Right lobe of liver (tissue), 6 donors: Measurements from ENCODE around the gene C1RL. TPM values are rescaled to one million over a fixed set of nuclear protein-coding genes. Genes with fewer than 3 reads are reported as not detected.

Source experiments
- ATAC-seq, 4 donors: fragments of 200-7000 bp; cut with Tn5 transposase; one replicate each; pipeline ENCODE4 v1.9.1; 2020; ENCODE audit warnings: mild to moderate bottlenecking in 4 of 4, moderate library complexity in 4 of 4
- DNase-seq, 3 donors: peaks; one replicate each; pipeline ENCODE4 v3.0.0-alpha.2; 2020
- H3K27ac ChIP-seq, 3 donors: fragments of 200-600 bp; one replicate each; pipeline ENCODE4 v1.8.0; 2022
- H3K27me3 ChIP-seq, 2 donors: fragments of 200-600 bp; one replicate each; pipeline ENCODE4 v1.8.0; 2022
- H3K36me3 ChIP-seq, 4 donors: fragments of 200-600 bp; sonication (generic) in 1 of 4; one replicate each; pipeline versions ENCODE4 v1.5.1 to v1.8.0; 2017 to 2022; ENCODE audit warnings: control low read depth in 1 of 4
- H3K4me1 ChIP-seq, 4 donors: fragments of 200-600 bp; sonication (generic) in 1 of 4; one replicate each; pipeline versions ENCODE4 v1.5.1 to v1.8.0; 2017 to 2022; ENCODE audit warnings: control low read depth in 1 of 4
- H3K4me3 ChIP-seq, 3 donors: fragments of 200-600 bp; one replicate each; pipeline ENCODE4 v1.8.0; 2022
- H3K9me3 ChIP-seq, 4 donors: fragments of 200-600 bp; sonication (generic) in 1 of 4; one replicate each; pipeline versions ENCODE4 v1.5.1 to v1.8.0; 2017 to 2022; ENCODE audit warnings: control low read depth in 1 of 4
- CTCF ChIP-seq, 4 donors: fragments of 200-600 bp in 3 of 4; fragments of 450-650 bp in 1 of 4; IDR thresholded peaks; one replicate each; pipeline versions ENCODE4 v1.5.1 to v1.8.0; 2016 to 2022; ENCODE audit warnings: antibody characterized with exemption in 4 of 4, mild to moderate bottlenecking in 2 of 4
- POLR2A ChIP-seq: fragments of 450-650 bp; IDR thresholded peaks from one replicate; pipeline ENCODE4 v1.6.1; 2017; ENCODE audit warnings: antibody characterized with exemption, mild to moderate bottlenecking
- WGBS: methylation state at CpG from one replicate; pipeline ENCODE4 v1.1.6; 2018; ENCODE audit warnings: low coverage, low lambda C conversion rate; ENCODE audit not compliant: insufficient coverage; ENCODE audit errors: missing lambda C conversion rate; 5-methylcytosine and 5-hydroxymethylcytosine counted together
- intact Hi-C, 2 donors: fragments of 100-400 bp; cut with DNase I; formaldehyde crosslinking; loops; one replicate each; pipeline versions ENCODE4 v1.11.2 to v1.14.1; 2022
- total RNA-seq, 6 experiments: library from RNA; depleted of rRNA in 2 of 6; stranded (reverse); fragments of >200 nt in 2 of 6; fragmentation: NEBNext Ultra II Directional in 3 of 6; extraction: Animal tissue kit (Norgen Biotek cat#: 25700) in 3 of 6; gene quantifications; one replicate each; pipeline versions ENCODE4 v1.1.0 to v1.2.4, GENCODE V29; 2016 to 2023
- donor health status: DM: no; HTN: yes; CAD: no.
- donor health status: DM: no; HTN: no; CAD: no.
- donor health status: DM: no; HTN: no; CAD: no.
- donor health status: DM: no; HTN: yes; CAD: no.
- donor health status: DM: no; HTN: yes; CAD: no.

Gene C1RL
- total RNA-seq, 6 experiments from 2014 or later, result 202 to 236 (median 216) TPM

GRCh38 chr12:7100239-7100638 lies 8.8 kb downstream of the C1RL start:
- peaks cover 0 to 54% (median 7%) of the 10 kb centered on the region in 4 donors for H3K36me3 ChIP-seq

GRCh38 chr12:7099290-7099996 lies 9.6 kb downstream of the C1RL start:
- Histone ChIP-seq H3K4me1 (peaks cover 0 to 20% (median under 1%) of the 10 kb centered on the region in 4 donors), H3K27ac (no peak overlapping the region), H3K9me3 (no peaks in the 10 kb centered on the region), H3K36me3 (peaks cover 0 to 46% (median 7%) of the 10 kb centered on the region in 4 donors), H3K4me3 (no peak overlapping the region), H3K27me3 (no peaks in the 10 kb centered on the region)
- TF ChIP-seq POLR2A (no peak), CTCF (IDR thresholded peaks at IDR 0.05) (no peak)
- 74% methylated on average over 8 of the region's 9 CpGs for WGBS
- DNase-seq (peak in 1 of 3 donors; percentile 40), ATAC-seq (no peak)
- intact Hi-C loops, result loop anchor here in 1 of 2 donors (5.0 to 10.0 kb wide), 2 partner anchors 37 to 145 kb away; partner anchors contain the start of genes C1S and PTPN6

More at GRCh38 chr12:7100239-7100638, 8.8 kb downstream of the C1RL start:
- Histone ChIP-seq H3K4me3 (no peak overlapping the region), H3K4me1 (peaks cover 0 to 20% (median 4%) of the 10 kb centered on the region in 4 donors), H3K27ac (no peak overlapping the region), H3K27me3 (no peaks in the 10 kb centered on the region), H3K9me3 (no peaks in the 10 kb centered on the region)
- intact Hi-C loops, result no loop called here
- 85% methylated on average over 4 of the region's 4 CpGs for WGBS
- no peak for TF ChIP-seq CTCF (IDR thresholded peaks at IDR 0.05)
- no peak for TF ChIP-seq POLR2A
- ATAC-seq (no peak), DNase-seq (peak in 1 of 3 donors; percentile 18)

- intact Hi-C loops, result loop anchor here in 1 of 2 donors (5.0 to 10.0 kb wide), 2 partner anchors 35 to 142 kb away; partner anchors contain the start of genes C1S and PTPN6
- 72% methylated on average over 6 of the region's 19 CpGs for WGBS
- TF ChIP-seq POLR2A (no peak), CTCF (IDR thresholded peaks at IDR 0.05) (no peak)
- Histone ChIP-seq H3K27me3 (no peaks in the 10 kb centered on the region), H3K36me3 (peaks cover 0 to 29% (median 7%) of the 10 kb centered on the region in 4 donors), H3K4me3 (no peak overlapping the region), H3K27ac (no peak overlapping the region), H3K9me3 (no peaks in the 10 kb centered on the region), H3K4me1 (peaks cover 0 to 30% (median 8%) of the 10 kb centered on the region in 4 donors)
- DNase-seq (peak in 1 of 3 donors; percentile 47), ATAC-seq (no peak)
Measured at GRCh38 chr12:7096979-7097378, 12.0 kb downstream of the C1RL start.

GRCh38 chr12:7096006-7096932 lies 12.7 kb downstream of the C1RL start:
- TF ChIP-seq POLR2A (no peak), CTCF (IDR thresholded peaks at IDR 0.05) (no peak)
- Histone ChIP-seq H3K27ac (no peak overlapping the region), H3K9me3 (no peaks in the 10 kb centered on the region), H3K4me3 (no peak overlapping the region), H3K36me3 (peaks cover 0 to 26% (median 7%) of the 10 kb centered on the region in 4 donors), H3K27me3 (no peaks in the 10 kb centered on the region), H3K4me1 (peaks cover 0 to 30% (median 8%) of the 10 kb centered on the region in 4 donors)
- ATAC-seq, result no peak
- 72% methylated on average over 10 of the region's 26 CpGs for WGBS
- intact Hi-C loops, result loop anchor here in 1 of 2 donors (5.0 to 10.0 kb wide), 2 partner anchors 34 to 141 kb away; partner anchors contain the start of genes C1S and PTPN6
- peak in 1 of 3 donors; percentile 45 for DNase-seq
